CD4-positive, alpha-beta T cell treated with Interleukin-4 for 4 hours (primary cell): Measurements from ENCODE around the gene CPNE4.

Source experiments
- DNase-seq: peaks from one replicate; pipeline ENCODE4 v3.0.0-alpha.2; 2020

CPNE4 gene

DNA sequence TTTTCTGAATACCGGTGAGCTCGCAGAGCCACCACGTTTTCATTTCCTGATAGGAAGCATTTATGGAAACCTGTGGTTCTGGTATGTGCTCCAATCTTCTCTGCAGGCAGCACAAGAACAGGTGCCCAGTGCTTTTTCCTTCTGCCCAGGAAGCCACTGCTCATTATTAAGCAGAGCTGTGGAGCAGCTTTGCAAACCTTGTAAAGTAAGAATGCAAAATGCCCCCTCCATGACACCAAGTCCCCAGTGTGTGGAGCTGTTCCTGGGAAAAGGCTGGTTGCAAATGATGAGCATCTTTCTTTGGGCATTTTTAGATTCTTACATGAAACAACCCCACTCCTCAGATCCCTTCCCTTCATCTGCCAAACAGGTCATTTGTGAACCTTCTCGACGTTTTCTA is 466.4 kb downstream of the CPNE4 start:
- no peak for DNase-seq

DNA sequence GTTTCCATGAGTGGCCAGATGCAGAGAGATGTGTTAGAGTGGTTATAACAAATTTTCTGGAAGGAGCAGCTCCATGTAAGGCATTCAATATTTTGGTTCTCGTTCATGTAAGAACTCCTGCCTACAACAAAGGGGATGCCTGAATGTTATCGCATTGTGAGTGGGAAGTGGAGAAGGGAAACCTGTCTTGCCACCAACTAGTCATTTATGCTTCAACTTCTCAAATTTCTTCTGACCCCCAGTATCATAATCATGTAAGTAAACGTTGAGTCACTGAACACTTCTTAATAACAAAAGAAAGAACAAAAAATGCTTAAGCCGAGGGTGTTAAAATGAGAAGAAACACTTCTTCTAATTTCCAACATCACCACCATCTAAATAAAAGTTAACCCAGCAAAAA is 470.0 kb downstream of the CPNE4 start:
- no peak for DNase-seq

DNA sequence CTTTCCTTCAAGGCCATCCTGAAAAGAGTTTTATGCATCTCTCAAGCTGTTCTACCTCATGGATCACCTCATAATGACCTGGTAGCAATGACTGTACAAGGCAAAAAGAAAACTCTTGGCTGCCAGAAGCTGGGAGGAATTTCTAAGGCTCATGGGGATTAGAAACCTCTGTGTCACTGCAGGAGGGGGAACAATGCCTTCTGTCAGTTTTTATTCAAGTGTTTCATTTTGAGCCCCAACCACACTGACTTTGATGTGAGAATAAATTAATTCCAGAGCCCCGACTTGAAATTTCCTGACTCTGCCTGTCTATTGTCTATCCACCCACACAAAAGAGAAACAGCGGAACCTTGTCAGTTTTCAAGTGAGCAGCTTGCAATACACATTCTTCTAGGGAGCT is 473.3 kb downstream of the CPNE4 start:
- no peak for DNase-seq

DNA sequence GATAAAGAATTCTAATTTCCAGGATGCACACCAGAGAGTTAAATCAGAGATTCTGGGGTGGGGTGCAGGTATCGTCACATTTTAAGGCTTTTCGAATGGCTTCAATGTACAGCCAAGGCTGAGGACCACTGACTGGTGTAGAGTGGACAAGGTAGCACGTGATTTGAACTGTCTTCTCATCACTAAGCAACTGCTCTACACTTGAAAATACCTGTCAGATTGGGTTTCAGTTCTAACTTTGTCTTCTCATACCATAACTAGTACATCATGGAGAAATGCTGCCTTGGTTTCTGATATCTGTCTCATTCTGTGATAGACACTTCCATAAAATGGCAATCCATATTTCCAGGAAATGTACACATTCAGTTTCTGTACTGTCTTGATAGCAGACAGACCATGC is 474.0 kb downstream of the CPNE4 start:
- no peak for DNase-seq

DNA sequence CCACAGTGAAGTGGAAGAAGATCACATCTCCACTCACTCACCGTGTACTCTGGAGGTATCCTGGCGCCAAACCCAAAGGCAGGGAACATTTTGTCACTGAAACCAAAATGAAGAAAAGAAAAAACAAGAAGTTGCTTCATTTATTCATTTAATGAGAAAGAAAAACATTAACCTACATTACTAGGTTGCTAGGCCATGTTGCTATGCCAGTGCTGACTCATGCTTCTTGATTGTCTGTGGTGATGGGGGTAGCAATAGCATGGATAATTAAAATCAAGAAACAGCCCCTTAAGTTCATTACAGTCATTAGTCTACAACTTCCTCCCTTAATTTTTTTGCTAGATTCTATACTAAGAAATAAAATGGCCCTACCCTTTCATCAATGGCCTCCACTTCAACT is 479.4 kb downstream of the CPNE4 start:
- DNase-seq, result no peak

DNA sequence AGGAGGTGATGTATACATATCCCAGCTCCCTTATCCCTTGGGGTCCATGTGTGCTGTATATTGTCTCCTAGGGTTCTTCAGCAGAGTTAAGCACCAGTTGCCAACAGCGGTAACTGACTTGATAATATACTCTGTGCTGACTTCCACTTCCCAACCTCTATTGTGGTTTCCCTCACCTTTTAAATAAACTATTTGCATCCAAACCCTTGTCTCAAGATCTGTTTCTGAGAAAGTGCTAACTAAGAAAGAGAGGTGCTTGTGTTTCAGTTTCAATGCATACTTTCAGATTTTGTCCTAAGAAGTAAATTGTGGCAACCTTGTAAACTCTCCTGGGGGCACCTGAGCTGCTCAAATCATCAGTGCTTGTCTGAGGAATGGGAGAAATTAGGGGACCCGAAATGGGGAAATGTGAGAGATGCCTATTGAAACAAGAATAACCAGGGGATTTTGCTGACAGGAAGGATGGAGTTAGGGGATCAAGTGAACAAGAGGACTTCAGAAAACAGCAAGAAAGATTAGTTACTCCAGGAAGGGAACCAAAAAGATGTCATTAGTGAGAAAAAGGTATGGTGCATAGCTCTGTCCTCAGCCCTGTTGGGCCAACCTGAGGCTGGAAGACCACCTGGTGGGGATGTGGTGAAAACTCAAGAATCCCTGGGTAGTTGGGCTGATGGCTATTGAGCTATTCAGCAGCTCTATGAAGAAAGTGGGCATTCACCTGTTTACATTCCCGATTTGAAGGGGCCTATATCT is 481.1 kb downstream of the CPNE4 start:
- DNase-seq, result no peak

DNA sequence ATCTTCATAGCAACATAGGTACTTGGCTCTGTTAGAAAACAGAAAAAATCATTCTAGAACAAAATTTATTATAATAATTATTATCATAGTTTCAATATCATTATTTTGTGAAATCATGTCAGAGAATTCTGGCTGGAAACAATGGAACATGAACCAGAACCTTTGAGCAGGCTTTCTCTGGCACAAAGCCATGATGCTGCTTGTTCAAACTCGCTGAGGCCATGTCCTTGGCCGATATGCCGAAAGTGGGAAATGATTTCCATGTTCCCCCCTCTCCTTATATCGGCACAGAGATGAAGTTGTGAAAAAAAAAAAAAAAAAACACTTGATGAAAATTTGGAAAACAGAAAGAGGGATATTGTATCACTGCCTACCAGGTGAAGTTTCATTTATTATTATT is 483.1 kb downstream of the CPNE4 start:
- no peak for DNase-seq

DNA sequence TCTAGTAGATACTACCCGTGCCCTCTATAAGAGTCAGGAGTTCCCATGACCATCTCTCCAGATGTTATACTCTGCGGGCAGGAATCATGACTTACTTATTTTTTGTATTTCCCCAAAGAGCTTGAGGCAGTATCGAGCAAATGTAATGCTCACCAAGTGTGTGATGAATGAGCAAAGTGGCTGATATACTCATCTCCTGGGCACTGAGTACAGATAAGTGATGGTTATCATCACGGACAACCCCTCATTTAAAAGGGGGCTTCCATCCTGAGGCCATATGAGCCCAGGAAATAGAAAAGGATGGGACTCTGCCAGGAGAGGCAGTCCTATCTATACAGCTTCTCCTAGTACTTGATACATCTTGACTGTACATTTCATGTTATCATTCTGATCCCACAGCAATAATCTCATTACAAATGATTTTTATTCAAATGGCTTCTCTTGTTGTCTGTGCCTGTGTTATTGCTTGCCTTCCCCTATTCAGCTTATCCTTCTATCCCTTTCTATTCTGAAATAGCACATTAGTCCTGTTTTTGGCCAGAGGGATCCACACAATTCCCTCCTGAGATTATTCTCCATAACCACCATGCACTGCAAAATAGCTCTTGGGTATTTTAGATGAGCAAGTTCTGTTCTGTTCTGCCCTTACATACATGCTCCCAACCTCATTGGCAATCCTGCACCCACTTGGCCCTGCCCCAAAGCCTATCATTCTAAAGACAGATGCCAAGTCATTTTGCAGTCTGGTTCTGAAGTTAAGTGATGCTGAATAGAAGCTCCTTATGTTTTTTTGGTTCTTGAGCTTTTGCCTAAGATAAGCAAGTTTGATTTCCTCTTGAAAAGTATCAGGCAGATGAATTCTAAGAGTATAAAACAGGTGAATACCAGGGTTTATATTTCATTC is 484.0 kb downstream of the CPNE4 start:
- DNase-seq, result no peak

DNA sequence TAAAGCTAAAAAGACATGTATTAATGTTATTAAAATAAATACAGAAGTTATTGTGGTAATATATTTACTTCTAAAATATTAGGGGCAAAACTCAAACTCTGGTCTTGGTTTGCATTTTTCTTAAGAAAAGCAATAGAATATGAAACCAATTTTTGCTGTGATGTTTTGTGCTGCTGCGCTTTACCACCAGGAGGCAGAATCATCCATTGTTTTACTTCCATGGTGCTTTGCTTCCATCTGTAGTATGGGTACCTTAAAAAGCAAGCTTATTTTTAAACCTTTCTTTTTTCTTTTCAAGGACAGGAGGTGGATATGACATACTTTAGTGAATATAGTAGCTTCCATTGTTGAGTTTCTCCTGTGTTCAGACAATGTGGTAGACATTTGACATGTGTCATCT is 485.5 kb downstream of the CPNE4 start:
- no peak for DNase-seq

DNA sequence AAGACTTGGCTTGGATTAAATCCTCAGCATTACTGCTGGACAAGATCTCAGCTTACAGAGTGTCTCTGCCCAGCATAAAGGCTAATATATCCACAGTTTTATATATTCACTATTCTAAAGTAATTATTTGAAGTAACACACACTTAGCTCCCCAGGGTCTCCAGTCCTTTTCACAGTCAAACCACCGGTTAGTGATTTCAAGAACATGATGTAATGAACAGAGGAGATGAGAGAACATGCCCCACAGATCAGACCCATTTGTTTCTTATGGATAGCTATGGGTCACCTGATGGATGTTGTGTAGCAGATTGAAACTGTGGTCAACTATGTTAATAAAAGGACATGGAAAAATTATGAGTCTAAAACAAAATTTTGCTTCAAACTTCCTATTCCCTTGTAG is 487.2 kb downstream of the CPNE4 start:
- no peak for DNase-seq

DNA sequence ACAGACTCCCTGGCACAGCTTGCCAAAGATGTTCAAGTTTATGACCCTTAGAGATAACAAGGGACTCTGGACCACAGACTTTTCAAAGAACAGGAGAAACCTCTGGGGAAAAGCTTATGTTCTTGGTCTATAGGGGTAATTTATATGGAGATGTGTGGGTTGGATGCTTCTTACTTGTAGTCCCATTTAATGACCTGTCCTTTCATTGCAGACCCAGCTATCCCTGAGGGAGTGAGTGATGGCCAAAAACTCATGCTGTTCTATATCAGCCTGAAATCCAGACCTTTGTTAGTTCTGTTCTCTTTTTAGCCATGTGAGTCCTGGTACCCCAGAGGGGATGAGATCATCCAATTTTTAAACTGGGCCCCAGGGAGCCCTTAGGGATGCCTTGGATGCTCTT is 488.4 kb downstream of the CPNE4 start:
- DNase-seq, result no peak

DNA sequence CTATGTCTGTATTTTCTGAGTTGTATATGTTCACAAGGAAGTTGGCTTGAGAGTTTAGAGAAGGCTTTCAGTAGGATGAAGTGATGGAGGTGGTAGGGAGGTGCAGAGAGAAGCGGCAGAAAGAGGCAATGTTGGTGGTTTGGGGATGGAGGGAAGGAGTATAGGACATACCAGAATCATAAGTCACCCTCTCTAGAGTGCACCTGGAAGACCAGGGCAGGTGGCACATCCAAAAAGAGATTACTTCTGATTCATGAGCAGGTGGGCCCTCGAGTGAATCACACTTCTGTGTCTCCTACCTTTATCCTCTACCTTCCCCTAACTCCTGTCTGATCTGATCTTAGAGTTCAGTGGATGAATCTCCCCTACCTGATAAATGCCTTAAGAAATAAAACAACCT is 490.3 kb downstream of the CPNE4 start:
- no peak for DNase-seq

DNA sequence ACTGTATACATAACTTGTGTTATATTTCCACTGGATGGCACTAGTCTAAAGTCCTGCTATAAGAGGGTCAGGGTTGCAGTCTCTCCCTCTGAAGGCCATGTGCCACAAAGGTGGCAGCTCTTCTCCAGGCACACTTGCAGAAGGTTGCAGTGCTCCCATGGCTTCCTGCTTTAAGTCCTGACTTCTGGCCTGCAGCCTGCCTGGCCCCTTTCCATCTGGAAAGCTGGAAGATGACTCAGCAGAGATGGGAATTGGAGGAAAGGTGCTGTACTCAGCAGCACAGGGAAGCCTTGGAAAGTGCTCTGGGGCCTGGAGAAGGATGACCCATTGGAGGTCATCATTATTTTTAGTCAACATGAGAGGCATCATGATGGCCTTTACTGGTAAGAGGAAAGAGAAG is 491.1 kb downstream of the CPNE4 start:
- no peak for DNase-seq

DNA sequence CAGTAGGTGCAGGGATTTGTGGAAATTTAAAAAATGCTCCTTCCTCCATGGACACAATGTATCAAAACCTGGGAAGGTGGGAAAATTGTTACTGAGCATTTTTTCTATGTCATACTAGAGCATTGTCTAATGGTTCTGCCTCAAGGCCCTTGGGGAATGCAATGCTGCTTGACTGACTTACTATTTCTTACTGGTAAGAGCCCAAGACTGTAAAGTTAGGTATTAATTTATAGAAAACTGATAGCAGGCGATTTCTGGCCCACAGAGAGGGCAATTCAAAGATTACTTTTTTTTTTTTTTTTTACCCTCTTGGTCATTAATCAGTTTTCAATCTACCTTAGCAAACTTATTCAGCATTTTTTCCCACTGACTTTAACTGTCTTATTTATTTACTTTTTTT is 493.5 kb downstream of the CPNE4 start:
- DNase-seq, result no peak

DNA sequence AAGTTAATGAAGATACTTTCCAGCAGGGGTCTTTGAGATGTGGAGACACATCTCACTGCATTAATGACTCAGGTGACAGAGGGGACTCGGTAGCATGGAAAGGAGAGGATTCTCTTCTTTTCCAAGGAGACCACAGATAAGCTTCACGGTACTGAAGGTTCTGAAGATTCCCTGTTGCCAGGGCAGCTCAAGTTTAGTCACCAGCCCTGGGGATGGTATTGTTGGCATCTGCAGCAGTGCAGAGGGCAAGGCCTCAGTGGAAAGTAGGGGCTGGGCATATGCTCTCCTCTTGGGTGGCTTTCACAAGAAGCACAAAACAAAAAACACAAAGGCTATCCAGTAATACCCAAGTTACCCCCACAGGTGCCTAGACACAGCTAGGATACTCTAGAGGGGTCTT is 494.0 kb downstream of the CPNE4 start:
- no peak for DNase-seq

DNA sequence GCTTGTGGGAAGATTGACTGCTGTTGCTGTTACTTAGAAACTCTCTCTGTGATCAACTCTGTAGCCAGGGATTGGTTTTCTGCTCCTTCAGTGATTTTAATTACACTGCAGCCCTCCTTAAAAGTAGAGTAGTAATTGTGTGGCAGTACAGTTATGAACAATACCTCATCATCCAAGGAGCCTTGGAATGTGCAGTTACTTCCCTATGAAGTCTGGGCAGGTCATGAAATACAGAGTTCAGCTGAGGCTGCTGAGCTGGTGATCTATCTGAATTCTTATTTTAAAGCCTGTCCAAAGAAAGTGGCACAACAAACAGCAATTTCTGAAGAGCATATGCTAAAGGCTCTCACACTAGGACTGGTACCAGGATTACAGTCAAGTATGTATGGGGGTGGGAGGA is 494.7 kb downstream of the CPNE4 start:
- no peak for DNase-seq

DNA sequence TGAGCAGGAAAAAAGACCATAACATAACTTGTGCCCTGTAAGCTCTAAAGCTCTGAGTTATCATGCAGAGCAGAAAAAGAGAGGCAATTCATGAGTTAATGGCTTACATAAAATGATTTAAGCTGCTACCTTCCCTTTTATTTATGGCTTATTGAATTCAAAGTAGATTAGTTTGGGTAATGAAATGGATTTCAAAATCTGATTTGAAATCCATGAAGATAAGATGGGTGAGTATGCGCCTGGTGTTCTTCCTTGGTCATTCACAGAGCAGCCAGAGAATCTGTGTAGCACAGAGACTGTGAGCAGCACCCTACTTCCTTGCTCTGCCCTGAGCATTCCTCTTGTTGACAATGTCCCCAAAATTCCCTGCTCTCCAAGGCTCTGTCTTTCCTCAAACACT is 495.8 kb downstream of the CPNE4 start:
- no peak for DNase-seq

DNA sequence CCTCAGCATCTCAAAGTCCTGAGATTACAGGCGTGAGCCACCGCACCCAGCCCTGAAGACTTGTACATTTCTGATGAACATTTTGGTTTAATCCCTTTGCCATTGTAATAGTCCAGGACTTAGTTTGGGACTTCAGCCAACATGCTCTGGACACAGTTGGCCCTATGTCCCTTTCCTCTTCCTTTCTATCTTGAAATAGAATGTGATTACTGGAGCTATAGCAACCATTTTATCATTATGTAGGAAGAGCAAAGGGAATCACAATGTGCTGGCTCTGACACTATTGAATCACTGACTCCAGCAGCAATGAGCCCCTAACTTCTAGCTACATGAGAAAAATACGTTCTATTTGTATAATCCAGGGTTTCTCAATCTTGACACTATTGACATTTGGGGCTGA is 497.3 kb downstream of the CPNE4 start:
- no peak for DNase-seq

DNA sequence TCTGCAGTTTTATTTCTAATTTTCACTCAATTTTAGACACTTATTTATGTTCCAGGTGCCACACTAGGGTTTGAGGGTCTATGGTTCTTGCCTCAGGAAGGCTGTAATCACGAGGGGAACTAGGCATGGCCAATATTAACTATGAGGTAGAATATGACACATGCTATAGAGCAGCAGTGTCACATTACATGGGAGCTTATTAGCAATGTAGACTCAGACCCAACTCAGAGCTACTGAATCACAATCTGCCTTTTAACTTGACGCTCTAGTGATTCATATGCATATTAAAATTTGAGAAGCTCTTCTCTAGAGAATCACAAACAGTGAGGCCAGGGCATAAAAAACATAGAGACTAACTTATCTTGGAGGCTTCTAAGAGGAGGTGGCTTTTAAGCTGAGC is 499.2 kb downstream of the CPNE4 start:
- DNase-seq, result no peak

DNA sequence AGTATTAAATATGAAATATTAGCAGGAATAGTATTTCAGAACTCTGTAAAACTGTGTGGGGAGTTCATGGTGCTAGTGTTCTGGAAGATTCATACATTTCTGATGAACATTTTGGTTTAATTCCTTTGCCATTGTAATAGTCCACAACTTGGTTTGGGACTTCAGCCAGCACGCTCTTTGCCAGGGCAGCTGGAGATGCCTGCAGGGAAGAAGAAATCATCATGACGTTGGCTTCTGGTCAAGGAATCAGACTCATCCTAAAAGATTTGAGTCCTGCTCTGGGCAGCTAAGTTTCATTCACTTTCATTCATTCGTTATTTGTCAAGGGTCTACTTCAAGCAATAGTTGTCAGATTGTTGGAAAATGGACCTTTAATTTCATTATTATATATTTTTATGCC is 499.7 kb downstream of the CPNE4 start:
- no peak for DNase-seq

DNA sequence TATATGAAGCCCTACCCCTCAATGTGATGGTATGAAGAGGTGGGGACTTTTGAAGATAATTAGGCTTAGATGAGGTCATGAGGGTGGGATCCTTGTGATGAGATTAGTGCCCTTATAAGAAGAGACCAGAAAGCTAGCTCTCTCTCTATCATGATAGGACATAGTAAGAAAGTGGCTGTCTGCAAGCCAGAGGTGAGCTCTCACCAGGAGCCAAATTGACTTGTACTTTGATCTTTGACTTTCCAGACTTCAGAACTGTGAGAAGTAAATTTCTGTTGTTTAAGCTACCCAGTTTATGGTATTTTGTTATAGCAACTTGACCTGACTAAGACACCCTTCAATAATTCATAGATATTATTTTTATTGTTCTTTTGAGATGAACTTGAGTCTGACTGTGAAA is 502.2 kb downstream of the CPNE4 start:
- DNase-seq, result no peak

DNA sequence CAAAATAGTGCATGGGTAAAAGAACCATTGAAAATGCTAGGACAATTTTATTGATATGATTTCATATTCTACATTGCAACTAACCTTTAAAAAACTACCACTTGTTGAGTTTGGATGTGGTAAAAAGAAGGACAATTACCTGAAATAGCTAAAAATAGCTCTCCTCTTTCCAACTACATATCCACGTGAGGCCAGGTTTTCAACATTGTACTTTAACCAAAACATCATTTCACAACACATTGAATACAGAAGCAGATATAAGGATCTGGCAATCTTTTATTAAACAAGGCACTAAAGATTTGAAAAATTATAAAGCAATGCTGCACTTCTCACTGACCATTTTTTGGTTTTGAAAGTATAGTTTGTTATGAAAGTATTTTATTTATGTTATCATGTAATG is 504.0 kb downstream of the CPNE4 start:
- DNase-seq, result no peak

DNA sequence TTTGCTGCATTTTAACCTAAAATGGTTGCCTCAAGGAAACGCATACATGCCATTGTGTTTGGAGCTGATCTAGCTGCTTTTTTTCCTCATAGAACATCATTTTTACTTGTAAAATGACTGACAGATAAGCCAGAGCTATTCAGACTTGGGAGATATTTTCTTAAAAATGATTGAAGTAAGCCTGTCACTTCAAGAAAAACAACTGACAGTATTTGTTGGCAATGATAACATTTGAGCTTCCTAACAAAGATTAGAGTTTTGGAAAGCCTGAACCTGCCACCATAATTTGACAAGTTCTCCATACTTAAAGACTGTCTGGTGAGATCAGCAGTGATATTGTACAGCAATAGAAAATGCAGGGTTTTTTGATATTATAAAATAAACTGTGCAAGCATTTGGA is 504.4 kb downstream of the CPNE4 start:
- no peak for DNase-seq

DNA sequence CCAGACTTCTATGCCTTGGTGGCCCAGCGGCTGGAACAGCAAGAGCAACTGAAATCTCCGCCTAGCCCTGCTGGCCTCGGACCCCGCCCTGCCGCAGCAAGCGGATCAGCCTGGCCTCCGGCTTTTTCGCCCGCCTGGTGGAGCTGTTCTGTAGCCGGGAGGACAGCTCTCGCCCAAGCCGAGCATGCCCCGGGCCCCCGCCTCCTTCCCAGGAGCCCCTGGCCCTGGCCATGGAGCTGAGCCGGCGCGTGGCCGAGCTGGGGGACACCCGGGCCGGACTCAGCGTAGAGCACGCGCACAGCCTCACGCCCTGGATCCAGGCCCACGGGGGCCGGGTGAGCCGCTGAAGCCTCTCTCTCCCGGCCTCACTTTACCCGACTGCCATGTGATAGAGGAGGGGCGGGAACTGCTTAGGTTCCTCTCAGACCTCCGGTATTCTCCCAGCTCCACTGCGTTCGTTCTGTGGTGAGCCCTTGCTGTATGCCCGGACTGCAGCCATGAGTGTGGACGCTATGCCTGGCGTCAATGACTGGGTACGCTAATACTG is 507.9 kb downstream of the CPNE4 start:
- no peak for DNase-seq
